Mesendoderm (in vitro differentiated cells): ENCODE results near the gene CYGB. TPM values are rescaled to one million over a fixed set of nuclear protein-coding genes. Genes with fewer than 3 reads are reported as not detected.
A peak's percentile ranks its signal among the peaks of the same experiment; 100 is the strongest.

ENCODE experiments used
- DNase-seq: peaks from one replicate; pipeline ENCODE4 v3.0.0; 2013
- H2AK5ac ChIP-seq: 2 replicates; pipeline ENCODE4 v1.6.1; 2013; ENCODE audit warnings: low read length, inconsistent platforms
- H2BK120ac ChIP-seq: 2 replicates; pipeline ENCODE4 v1.6.1; 2013; ENCODE audit warnings: low read depth, mild to moderate bottlenecking, low read length, moderate library complexity, mixed read lengths
- H2BK15ac ChIP-seq: replicated peaks from 2 replicates; pipeline ENCODE4 v1.6.1; 2013; ENCODE audit warnings: low read depth, mild to moderate bottlenecking, moderate library complexity
- H2BK5ac ChIP-seq: 2 replicates; pipeline ENCODE4 v1.6.1; 2013; ENCODE audit warnings: low read length, inconsistent platforms
- H3K18ac ChIP-seq: 2 replicates; pipeline ENCODE4 v1.6.1; 2013; ENCODE audit warnings: mild to moderate bottlenecking, low read length, mixed read lengths
- H3K23ac ChIP-seq: one replicate; pipeline ENCODE4 v1.6.1; 2013; ENCODE audit warnings: low read length
- H3K27ac ChIP-seq: 2 replicates; pipeline ENCODE4 v1.5.1; 2013; ENCODE audit warnings: low read depth, mild to moderate bottlenecking, inconsistent platforms, low read length, moderate library complexity
- H3K27me3 ChIP-seq: 2 replicates; pipeline ENCODE4 v1.6.1; 2013; ENCODE audit warnings: low read length, control low read depth, mild to moderate bottlenecking, inconsistent platforms; ENCODE audit not compliant: insufficient read depth, poor library complexity
- H3K36me3 ChIP-seq: 2 replicates; pipeline ENCODE4 v1.6.1; 2013; ENCODE audit warnings: low read length, inconsistent platforms; ENCODE audit not compliant: control insufficient read depth, insufficient read depth
- H3K4ac ChIP-seq: one replicate; pipeline ENCODE4 v1.6.1; 2013; ENCODE audit warnings: low read depth, mild to moderate bottlenecking, low read length, moderate library complexity
- H3K4me1 ChIP-seq: 2 replicates; pipeline ENCODE4 v1.6.1; 2013; ENCODE audit warnings: low read depth, low read length, inconsistent platforms; ENCODE audit not compliant: control insufficient read depth
- H3K4me2 ChIP-seq: 2 replicates; pipeline ENCODE4 v1.6.1; 2013; ENCODE audit warnings: low read length
- H3K4me3 ChIP-seq: 2 replicates; pipeline ENCODE4 v1.5.1; 2013; ENCODE audit warnings: mild to moderate bottlenecking, low read length
- H3K56ac ChIP-seq: one replicate; pipeline ENCODE4 v1.6.1; 2013; ENCODE audit warnings: low read length
- H3K79me1 ChIP-seq: 2 replicates; pipeline ENCODE4 v1.6.1; 2013; ENCODE audit warnings: low read length, inconsistent platforms
- H3K79me2 ChIP-seq: 2 replicates; pipeline ENCODE4 v1.6.1; 2013; ENCODE audit warnings: mild to moderate bottlenecking, low read length; ENCODE audit not compliant: control insufficient read depth, insufficient read depth
- H3K9ac ChIP-seq: 2 replicates; pipeline ENCODE4 v1.6.1; 2013; ENCODE audit warnings: low read length, inconsistent platforms
- H4K5ac ChIP-seq: one replicate; pipeline ENCODE4 v1.6.1; 2013; ENCODE audit warnings: low read length
- H4K8ac ChIP-seq: one replicate; pipeline ENCODE4 v1.6.1; 2013; ENCODE audit warnings: low read depth, mild to moderate bottlenecking, control low read depth, low read length, moderate library complexity
- WGBS: extraction: QIAGEN DNeasy Blood & Tissue Kit; methylation state at CpG from one replicate; pipeline ENCODE4 v1.1.7; 2013; ENCODE audit warnings: low lambda C conversion rate, missing lambda C conversion rate; ENCODE audit not compliant: insufficient coverage; ENCODE audit errors: extremely low coverage; 5-methylcytosine and 5-hydroxymethylcytosine counted together
- small RNA-seq: library from polyadenylated mRNA; stranded (forward); fragments of <200 nt; extraction: miRNeasy Mini kit (QIAGEN cat#:217004); gene quantifications from one replicate; pipeline ENCODE3, GENCODE V24; 2013; ENCODE audit not compliant: insufficient read depth

Gene CYGB

GRCh38 chr17:76478730-76479514 lies 58.6 kb downstream of the CYGB start:
- no peak overlapping the region for H3K23ac ChIP-seq
- no peak overlapping the region for H4K8ac ChIP-seq
- H3K27ac ChIP-seq = no peak overlapping the region
- H3K4me2 ChIP-seq = no peak overlapping the region
- no peak overlapping the region for H3K9ac ChIP-seq
- no peak overlapping the region for H2AK5ac ChIP-seq
- no peak overlapping the region for H3K18ac ChIP-seq
- WGBS = no CpG with 5 or more reads among the region's 37 CpGs
- H3K4me3 ChIP-seq = no peak overlapping the region
- H3K79me2 ChIP-seq = no peaks in the 10 kb centered on the region
- no peak overlapping the region for H2BK5ac ChIP-seq
- H2BK15ac ChIP-seq = no peak overlapping the region
- no peak overlapping the region for H3K4ac ChIP-seq
- H3K36me3 ChIP-seq = no peaks in the 10 kb centered on the region
- H3K79me1 ChIP-seq = no peaks in the 10 kb centered on the region
- no peaks in the 10 kb centered on the region for H3K27me3 ChIP-seq
- H3K4me1 ChIP-seq = no peaks in the 10 kb centered on the region
- H3K56ac ChIP-seq = no peak overlapping the region
- no peak overlapping the region for H2BK120ac ChIP-seq
- no peak overlapping the region for H4K5ac ChIP-seq
- no peak for DNase-seq

GRCh38 chr17:76478097-76478496 lies 59.4 kb downstream of the CYGB start:
- no peaks in the 10 kb centered on the region for H3K4me1 ChIP-seq
- no peak overlapping the region for H3K23ac ChIP-seq
- no peak overlapping the region for H3K18ac ChIP-seq
- no peak for DNase-seq
- no CpG with 5 or more reads among the region's 10 CpGs for WGBS
- no peaks in the 10 kb centered on the region for H3K79me2 ChIP-seq
- no peak overlapping the region for H4K5ac ChIP-seq
- no peak overlapping the region for H2BK5ac ChIP-seq
- H2BK120ac ChIP-seq = no peak overlapping the region
- H2BK15ac ChIP-seq = no peak overlapping the region
- H3K27me3 ChIP-seq = no peaks in the 10 kb centered on the region
- no peak overlapping the region for H3K4ac ChIP-seq
- H3K27ac ChIP-seq = no peak overlapping the region
- H3K56ac ChIP-seq = no peak overlapping the region
- H3K36me3 ChIP-seq = no peaks in the 10 kb centered on the region
- no peak overlapping the region for H2AK5ac ChIP-seq
- no peak overlapping the region for H4K8ac ChIP-seq
- H3K79me1 ChIP-seq = no peaks in the 10 kb centered on the region
- H3K4me3 ChIP-seq = no peak overlapping the region
- H3K4me2 ChIP-seq = no peak overlapping the region
- no peak overlapping the region for H3K9ac ChIP-seq

- H3K4me1 ChIP-seq = no peaks in the 10 kb centered on the region
- no peak overlapping the region for H3K4ac ChIP-seq
- no peak overlapping the region for H3K9ac ChIP-seq
- H3K56ac ChIP-seq = no peak overlapping the region
- no peaks in the 10 kb centered on the region for H3K36me3 ChIP-seq
- no CpG with 5 or more reads among the region's 15 CpGs for WGBS
- no peaks in the 10 kb centered on the region for H3K27me3 ChIP-seq
- no peak overlapping the region for H2BK5ac ChIP-seq
- no peak overlapping the region for H3K27ac ChIP-seq
- H4K8ac ChIP-seq = no peak overlapping the region
- H3K79me2 ChIP-seq = no peaks in the 10 kb centered on the region
- no peak overlapping the region for H2BK15ac ChIP-seq
- no peak overlapping the region for H3K4me3 ChIP-seq
- no peak for DNase-seq
- H4K5ac ChIP-seq = no peak overlapping the region
- H3K23ac ChIP-seq = no peak overlapping the region
- no peak overlapping the region for H2BK120ac ChIP-seq
- H3K79me1 ChIP-seq = no peaks in the 10 kb centered on the region
- H2AK5ac ChIP-seq = no peak overlapping the region
- no peak overlapping the region for H3K4me2 ChIP-seq
- no peak overlapping the region for H3K18ac ChIP-seq
Observed at GRCh38 chr17:76477576-76477975, 59.9 kb downstream of the CYGB start.

Small RNA genes lying within 50 kb of the gene (small RNA-seq; reads per million reads assigned to genes)
- gene SNORD1A (not detected), gene SNORD1B (410 reads per million, percentile 98 among the genes with 10 or more reads in this experiment)
